Mesendoderm (in vitro differentiated cells): ENCODE measurements around the gene ARL5A.

ENCODE experiments used
- DNase-seq: peaks from one replicate; pipeline ENCODE4 v3.0.0; 2013
- H2AK5ac ChIP-seq: 2 replicates; pipeline ENCODE4 v1.6.1; 2013; ENCODE audit warnings: low read length, inconsistent platforms
- H2BK120ac ChIP-seq: 2 replicates; pipeline ENCODE4 v1.6.1; 2013; ENCODE audit warnings: low read depth, mild to moderate bottlenecking, low read length, moderate library complexity, mixed read lengths
- H2BK15ac ChIP-seq: replicated peaks from 2 replicates; pipeline ENCODE4 v1.6.1; 2013; ENCODE audit warnings: low read depth, mild to moderate bottlenecking, moderate library complexity
- H2BK5ac ChIP-seq: 2 replicates; pipeline ENCODE4 v1.6.1; 2013; ENCODE audit warnings: low read length, inconsistent platforms
- H3K18ac ChIP-seq: 2 replicates; pipeline ENCODE4 v1.6.1; 2013; ENCODE audit warnings: mild to moderate bottlenecking, low read length, mixed read lengths
- H3K23ac ChIP-seq: one replicate; pipeline ENCODE4 v1.6.1; 2013; ENCODE audit warnings: low read length
- H3K27ac ChIP-seq: 2 replicates; pipeline ENCODE4 v1.5.1; 2013; ENCODE audit warnings: low read depth, mild to moderate bottlenecking, inconsistent platforms, low read length, moderate library complexity
- H3K27me3 ChIP-seq: 2 replicates; pipeline ENCODE4 v1.6.1; 2013; ENCODE audit warnings: low read length, control low read depth, mild to moderate bottlenecking, inconsistent platforms; ENCODE audit not compliant: insufficient read depth, poor library complexity
- H3K36me3 ChIP-seq: 2 replicates; pipeline ENCODE4 v1.6.1; 2013; ENCODE audit warnings: low read length, inconsistent platforms; ENCODE audit not compliant: control insufficient read depth, insufficient read depth
- H3K4ac ChIP-seq: one replicate; pipeline ENCODE4 v1.6.1; 2013; ENCODE audit warnings: low read depth, mild to moderate bottlenecking, low read length, moderate library complexity
- H3K4me1 ChIP-seq: 2 replicates; pipeline ENCODE4 v1.6.1; 2013; ENCODE audit warnings: low read depth, low read length, inconsistent platforms; ENCODE audit not compliant: control insufficient read depth
- H3K4me2 ChIP-seq: 2 replicates; pipeline ENCODE4 v1.6.1; 2013; ENCODE audit warnings: low read length
- H3K4me3 ChIP-seq: 2 replicates; pipeline ENCODE4 v1.5.1; 2013; ENCODE audit warnings: mild to moderate bottlenecking, low read length
- H3K56ac ChIP-seq: one replicate; pipeline ENCODE4 v1.6.1; 2013; ENCODE audit warnings: low read length
- H3K79me1 ChIP-seq: 2 replicates; pipeline ENCODE4 v1.6.1; 2013; ENCODE audit warnings: low read length, inconsistent platforms
- H3K79me2 ChIP-seq: 2 replicates; pipeline ENCODE4 v1.6.1; 2013; ENCODE audit warnings: mild to moderate bottlenecking, low read length; ENCODE audit not compliant: control insufficient read depth, insufficient read depth
- H3K9ac ChIP-seq: 2 replicates; pipeline ENCODE4 v1.6.1; 2013; ENCODE audit warnings: low read length, inconsistent platforms
- H4K5ac ChIP-seq: one replicate; pipeline ENCODE4 v1.6.1; 2013; ENCODE audit warnings: low read length
- H4K8ac ChIP-seq: one replicate; pipeline ENCODE4 v1.6.1; 2013; ENCODE audit warnings: low read depth, mild to moderate bottlenecking, control low read depth, low read length, moderate library complexity
- WGBS: extraction: QIAGEN DNeasy Blood & Tissue Kit; methylation state at CpG from one replicate; pipeline ENCODE4 v1.1.7; 2013; ENCODE audit warnings: low lambda C conversion rate, missing lambda C conversion rate; ENCODE audit not compliant: insufficient coverage; ENCODE audit errors: extremely low coverage; 5-methylcytosine and 5-hydroxymethylcytosine counted together

The ARL5A gene

GRCh38 chr2:151824886-151825285 lies 3.3 kb downstream of the ARL5A start:
- Histone ChIP-seq H2BK120ac (no peak overlapping the region), H3K4me1 (peaks cover 9% of the 10 kb centered on the region), H2BK5ac (no peak overlapping the region), H3K79me2 (peaks cover 61% of the 10 kb centered on the region), H4K5ac (no peak overlapping the region), H3K56ac (no peak overlapping the region), H2BK15ac (no peak overlapping the region), H3K36me3 (no peaks in the 10 kb centered on the region), H3K79me1 (peaks cover 8% of the 10 kb centered on the region), H3K4me3 (no peak overlapping the region), H3K4ac (no peak overlapping the region), H3K27ac (no peak overlapping the region), H4K8ac (no peak overlapping the region), H3K23ac (no peak overlapping the region), H3K18ac (no peak overlapping the region), H3K27me3 (no peaks in the 10 kb centered on the region), H3K4me2 (no peak overlapping the region), H2AK5ac (no peak overlapping the region), H3K9ac (no peak overlapping the region)
- WGBS, result no CpG with 5 or more reads among the region's 2 CpGs
- peak; percentile 18 for DNase-seq

GRCh38 chr2:151823651-151824050 lies 4.6 kb downstream of the ARL5A start:
- no peaks in the 10 kb centered on the region for H3K36me3 ChIP-seq
- H2BK120ac ChIP-seq, result no peak overlapping the region
- H3K27me3 ChIP-seq, result no peaks in the 10 kb centered on the region
- no peak overlapping the region for H2BK15ac ChIP-seq
- no peak overlapping the region for H3K4me2 ChIP-seq
- H3K56ac ChIP-seq, result no peak overlapping the region
- no peak overlapping the region for H3K23ac ChIP-seq
- H2AK5ac ChIP-seq, result no peak overlapping the region
- peaks cover 70% of the 10 kb centered on the region for H3K79me2 ChIP-seq
- H4K8ac ChIP-seq, result no peak overlapping the region
- peaks cover 8% of the 10 kb centered on the region for H3K79me1 ChIP-seq
- no peak overlapping the region for H3K4ac ChIP-seq
- H3K4me3 ChIP-seq, result no peak overlapping the region
- no peak overlapping the region for H4K5ac ChIP-seq
- WGBS, result no CpG with 5 or more reads among the region's 6 CpGs
- peaks cover 9% of the 10 kb centered on the region for H3K4me1 ChIP-seq
- no peak overlapping the region for H3K18ac ChIP-seq
- peak; percentile 23 for DNase-seq
- no peak overlapping the region for H3K27ac ChIP-seq
- H2BK5ac ChIP-seq, result no peak overlapping the region
- H3K9ac ChIP-seq, result no peak overlapping the region

DNA sequence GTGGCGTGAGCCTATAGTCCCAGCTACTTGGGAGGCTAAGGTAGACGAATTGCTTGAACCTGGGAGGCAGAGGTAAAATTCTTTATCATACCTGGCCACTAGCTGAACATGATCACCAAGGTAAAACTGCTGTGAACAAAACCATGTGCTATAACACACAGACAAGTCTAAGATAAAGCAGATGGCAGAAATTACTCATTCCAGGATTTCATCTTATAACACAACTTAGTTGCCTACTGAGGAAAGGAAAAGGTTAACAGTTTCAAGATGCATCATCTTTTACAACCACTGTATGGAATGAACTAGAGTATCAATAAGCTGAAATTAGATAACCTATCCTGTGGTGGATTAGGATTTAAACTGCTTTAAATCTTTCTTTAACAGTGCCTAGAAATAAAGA lies 8.3 kb downstream of the ARL5A start:
- Histone ChIP-seq H3K9ac (no peak overlapping the region), H2AK5ac (no peak overlapping the region), H3K23ac (no peak overlapping the region), H3K4ac (no peak overlapping the region), H3K18ac (no peak overlapping the region), H2BK5ac (no peak overlapping the region), H4K8ac (no peak overlapping the region), H3K56ac (no peak overlapping the region), H2BK120ac (no peak overlapping the region), H3K27ac (no peak overlapping the region), H3K4me3 (no peak overlapping the region), H4K5ac (no peak overlapping the region), H3K79me1 (peaks cover 16% of the 10 kb centered on the region), H2BK15ac (no peak overlapping the region), H3K36me3 (no peaks in the 10 kb centered on the region), H3K4me1 (peaks cover 5% of the 10 kb centered on the region), H3K4me2 (no peak overlapping the region), H3K27me3 (no peaks in the 10 kb centered on the region), H3K79me2 (peaks cover 65% of the 10 kb centered on the region)
- DNase-seq, result no peak
- WGBS, result no CpG with 5 or more reads among the region's 2 CpGs

DNA sequence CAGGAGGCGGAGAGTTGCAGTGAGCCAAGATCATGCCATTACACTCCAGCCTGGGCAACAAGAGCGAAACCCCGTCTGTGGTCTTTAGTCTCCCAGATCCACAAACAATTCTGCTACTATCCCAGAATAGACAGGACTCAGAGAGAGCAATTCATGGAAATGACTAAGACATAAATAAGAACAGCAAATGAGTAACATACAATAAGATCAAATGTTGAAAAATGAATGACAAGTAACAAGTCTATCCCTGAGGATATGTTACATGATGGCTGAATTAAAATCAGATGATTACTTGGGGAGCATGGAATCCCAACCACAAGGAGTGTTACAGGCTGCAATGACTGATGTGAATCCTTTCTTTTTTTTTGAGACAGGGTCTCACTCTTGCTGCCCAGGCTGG lies 10.3 kb downstream of the ARL5A start:
- H3K4me2 ChIP-seq, result no peak overlapping the region
- no CpG with 5 or more reads among the region's 3 CpGs for WGBS
- H3K23ac ChIP-seq, result no peak overlapping the region
- H3K79me2 ChIP-seq, result peaks cover 49% of the 10 kb centered on the region
- no peak overlapping the region for H2BK5ac ChIP-seq
- DNase-seq, result no peak
- H3K27ac ChIP-seq, result no peak overlapping the region
- peaks cover 15% of the 10 kb centered on the region for H3K79me1 ChIP-seq
- no peak overlapping the region for H2BK15ac ChIP-seq
- no peak overlapping the region for H3K18ac ChIP-seq
- no peak overlapping the region for H4K5ac ChIP-seq
- H4K8ac ChIP-seq, result no peak overlapping the region
- no peak overlapping the region for H2AK5ac ChIP-seq
- H3K4me1 ChIP-seq, result no peaks in the 10 kb centered on the region
- no peaks in the 10 kb centered on the region for H3K36me3 ChIP-seq
- H3K9ac ChIP-seq, result no peak overlapping the region
- H3K4ac ChIP-seq, result no peak overlapping the region
- H3K4me3 ChIP-seq, result no peak overlapping the region
- H3K56ac ChIP-seq, result no peak overlapping the region
- no peak overlapping the region for H2BK120ac ChIP-seq
- H3K27me3 ChIP-seq, result no peaks in the 10 kb centered on the region

DNA sequence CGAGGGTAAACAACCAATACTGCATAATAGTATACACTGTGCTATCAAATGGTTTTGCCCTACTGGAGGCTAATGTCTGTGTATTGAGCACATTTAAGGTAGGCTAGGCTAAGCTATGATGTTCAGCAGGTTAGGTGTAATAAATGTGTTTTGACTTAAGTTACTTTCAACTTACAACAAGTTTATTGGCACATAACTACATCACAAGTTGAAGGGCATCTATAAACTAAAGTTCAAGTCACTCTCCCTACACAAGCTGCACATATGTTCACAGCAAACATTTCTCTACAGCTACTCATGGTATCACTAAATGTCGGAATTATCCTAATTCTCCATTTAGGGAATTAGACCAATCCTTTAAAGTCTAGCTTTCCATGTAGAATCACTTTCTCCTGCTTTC lies 11.4 kb downstream of the ARL5A start:
- Histone ChIP-seq H2BK5ac (no peak overlapping the region), H4K8ac (no peak overlapping the region), H3K4me2 (no peak overlapping the region), H4K5ac (no peak overlapping the region), H2BK15ac (no peak overlapping the region), H3K23ac (no peak overlapping the region), H2BK120ac (no peak overlapping the region), H3K9ac (no peak overlapping the region), H3K79me1 (peaks cover 15% of the 10 kb centered on the region), H3K4me1 (no peaks in the 10 kb centered on the region), H3K56ac (no peak overlapping the region), H2AK5ac (no peak overlapping the region), H3K18ac (no peak overlapping the region), H3K36me3 (no peaks in the 10 kb centered on the region), H3K79me2 (peaks cover 40% of the 10 kb centered on the region), H3K27me3 (no peaks in the 10 kb centered on the region), H3K4ac (no peak overlapping the region), H3K27ac (no peak overlapping the region), H3K4me3 (no peak overlapping the region)
- no CpG with 5 or more reads among the region's 2 CpGs for WGBS
- no peak for DNase-seq

DNA sequence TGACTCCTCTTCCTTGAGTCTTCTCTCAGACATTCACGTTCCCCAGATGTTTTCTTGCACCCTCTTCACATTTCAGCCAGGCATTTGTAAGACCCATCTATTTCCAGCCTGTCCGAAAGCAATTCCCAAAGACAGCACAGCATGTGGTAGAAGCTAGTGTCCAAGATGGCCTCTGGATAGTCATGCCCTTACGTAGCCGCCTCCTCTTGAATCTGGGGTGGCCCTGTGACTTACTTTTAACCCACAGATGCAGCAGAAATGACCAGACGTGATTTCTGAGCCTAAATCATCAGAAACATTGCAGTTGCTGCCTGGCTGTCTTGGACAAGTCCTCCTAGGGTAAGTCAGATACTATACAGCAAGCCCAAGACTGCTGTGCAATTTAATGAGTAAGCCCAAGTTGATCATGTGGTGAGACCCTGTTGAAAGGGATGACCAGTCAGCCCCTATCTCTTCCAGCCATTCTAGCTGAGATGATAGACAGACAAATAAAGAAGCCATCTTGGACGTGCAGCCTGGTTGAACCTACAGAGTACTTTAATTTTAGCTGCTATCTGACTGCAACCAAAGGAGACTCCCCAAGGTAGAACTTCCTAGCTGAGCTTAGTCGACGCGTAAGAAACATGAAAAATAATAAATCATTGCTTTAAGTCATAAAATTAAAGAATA lies 12.3 kb downstream of the ARL5A start:
- Histone ChIP-seq H2BK15ac (no peak overlapping the region), H3K79me2 (peaks cover 36% of the 10 kb centered on the region), H3K4me3 (no peak overlapping the region), H3K4ac (no peak overlapping the region), H3K4me1 (no peaks in the 10 kb centered on the region), H2AK5ac (no peak overlapping the region), H3K9ac (no peak overlapping the region), H2BK120ac (no peak overlapping the region), H3K27ac (no peak overlapping the region), H3K27me3 (no peaks in the 10 kb centered on the region), H3K23ac (no peak overlapping the region), H3K4me2 (no peak overlapping the region), H3K36me3 (no peaks in the 10 kb centered on the region), H2BK5ac (no peak overlapping the region), H3K56ac (no peak overlapping the region), H3K79me1 (peaks cover 15% of the 10 kb centered on the region), H3K18ac (no peak overlapping the region), H4K8ac (no peak overlapping the region), H4K5ac (no peak overlapping the region)
- WGBS, result no CpG with 5 or more reads among the region's 9 CpGs
- no peak for DNase-seq
